Fibroblast of pulmonary artery (primary cell): ENCODE measurements around the gene PLIN1.

ENCODE experiments used
- DNase-seq: peaks from one replicate; pipeline ENCODE4 v3.0.0-alpha.2; 2010; ENCODE audit warnings: low read depth
- H3K4me3 ChIP-seq: replicated peaks from 2 replicates; pipeline ENCODE4 v1.5.1; 2011; ENCODE audit warnings: low read depth, mild to moderate bottlenecking, control low read depth, low read length, moderate library complexity
- CTCF ChIP-seq: IDR thresholded peaks from 2 replicates; pipeline ENCODE4 v1.5.1; 2011; ENCODE audit warnings: mild to moderate bottlenecking, control low read depth, low read length, inconsistent platforms; ENCODE audit errors: missing control alignments

PLIN1 gene

GRCh38 chr15:89647191-89647851 lies 31.8 kb downstream of the PLIN1 start:
- peak; percentile 68 for DNase-seq
- H3K4me3 ChIP-seq: no peak overlapping the region
- peak; percentile 91 for TF ChIP-seq CTCF

DNA sequence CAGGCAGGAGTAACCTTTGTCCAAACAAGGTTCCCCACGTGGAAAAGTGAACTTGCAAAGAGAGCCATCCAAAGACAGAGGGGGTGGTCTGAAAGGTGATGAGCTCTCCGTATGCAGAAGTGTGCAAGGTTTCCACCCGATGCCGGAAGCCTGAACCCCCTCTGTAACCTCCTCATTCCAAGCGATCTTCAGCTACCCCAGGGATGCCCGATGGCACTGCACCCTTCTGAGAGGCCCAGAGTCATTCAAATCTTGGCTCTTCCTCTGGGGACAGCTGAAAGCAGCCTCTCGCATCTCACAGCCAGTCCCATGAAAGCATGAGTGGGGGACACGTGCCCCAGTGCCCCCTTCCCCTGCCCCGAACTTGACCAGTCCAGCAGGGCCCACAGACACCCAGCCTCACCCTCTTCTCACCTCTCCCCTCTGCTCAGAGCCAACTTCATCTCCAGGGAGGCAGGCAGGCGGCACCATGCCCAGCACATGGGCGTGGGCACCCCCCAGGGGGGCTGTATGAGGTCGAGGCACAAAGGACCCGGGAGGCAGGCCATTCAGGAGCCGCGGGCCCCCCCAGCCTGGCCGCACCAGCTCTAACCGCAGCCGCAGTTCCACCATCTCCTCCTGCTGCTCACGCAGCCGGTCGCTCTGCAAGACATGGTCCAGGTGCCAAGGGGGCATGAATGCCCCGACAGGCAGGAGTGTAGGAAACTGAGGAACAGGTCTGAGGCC lies 32.6 kb downstream of the PLIN1 start:
- no peak for TF ChIP-seq CTCF

DNA sequence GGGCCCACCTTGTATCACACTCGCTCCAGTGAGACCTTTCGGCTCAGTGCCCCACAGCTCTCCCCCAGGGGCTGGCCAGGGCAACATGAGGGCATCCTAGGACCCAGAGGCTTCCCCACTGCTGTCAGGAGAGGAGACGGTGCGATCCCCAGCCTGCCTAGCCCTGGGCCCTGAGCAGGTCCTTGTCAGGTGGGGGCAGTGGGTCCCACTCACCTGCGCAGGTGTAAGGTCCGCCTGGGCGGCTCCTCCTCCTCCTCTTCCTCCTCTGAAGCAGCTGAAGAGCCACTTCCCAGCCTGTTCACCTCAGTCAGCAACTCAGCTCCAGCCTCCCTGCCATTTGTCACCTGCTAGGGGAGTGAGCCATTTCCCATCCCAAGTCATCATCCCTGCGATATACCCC lies 33.5 kb downstream of the PLIN1 start:
- TF ChIP-seq CTCF: no peak
- H3K4me3 ChIP-seq: no peak overlapping the region
- no peak for DNase-seq

More for the DNA sequence above, 32.6 kb downstream of the PLIN1 start:
- H3K4me3 ChIP-seq: no peak overlapping the region
- no peak for DNase-seq

GRCh38 chr15:89642106-89642505 lies 37.1 kb downstream of the PLIN1 start:
- no peak for TF ChIP-seq CTCF
- DNase-seq: no peak
- no peak overlapping the region for H3K4me3 ChIP-seq

GRCh38 chr15:89641053-89641452 lies 38.1 kb downstream of the PLIN1 start:
- no peak overlapping the region for H3K4me3 ChIP-seq
- DNase-seq: no peak
- TF ChIP-seq CTCF: no peak

DNA sequence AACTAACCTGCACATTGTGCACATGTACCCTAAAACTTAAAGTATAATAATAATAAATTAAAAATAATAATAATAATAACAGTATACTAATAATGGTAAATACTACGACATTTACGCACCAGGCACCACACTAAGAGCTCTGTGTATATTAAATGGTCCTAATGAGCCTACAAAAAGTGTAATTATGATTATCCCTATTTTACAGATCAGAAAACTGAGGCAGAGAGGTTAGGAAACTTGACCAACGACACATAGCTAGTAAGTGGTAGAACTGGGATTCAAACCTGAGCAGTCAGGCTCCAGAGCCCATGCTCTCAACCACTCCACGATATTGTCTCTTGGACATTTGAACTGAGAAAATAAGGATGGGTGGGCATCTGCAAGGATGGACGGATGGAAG lies 38.9 kb downstream of the PLIN1 start:
- no peak for TF ChIP-seq CTCF
- DNase-seq: no peak
- H3K4me3 ChIP-seq: no peak overlapping the region
